Measurements from ENCODE around the gene TIE1. TPM values are rescaled to one million over a fixed set of nuclear protein-coding genes. Genes with fewer than 3 reads are reported as not detected.

Gene TIE1
- total and polyA plus RNA-seq, 2 donors (not counting 3 experiments of a cell fraction or from before 2014, with no cell fraction given): 531 to 620 TPM

DNA sequence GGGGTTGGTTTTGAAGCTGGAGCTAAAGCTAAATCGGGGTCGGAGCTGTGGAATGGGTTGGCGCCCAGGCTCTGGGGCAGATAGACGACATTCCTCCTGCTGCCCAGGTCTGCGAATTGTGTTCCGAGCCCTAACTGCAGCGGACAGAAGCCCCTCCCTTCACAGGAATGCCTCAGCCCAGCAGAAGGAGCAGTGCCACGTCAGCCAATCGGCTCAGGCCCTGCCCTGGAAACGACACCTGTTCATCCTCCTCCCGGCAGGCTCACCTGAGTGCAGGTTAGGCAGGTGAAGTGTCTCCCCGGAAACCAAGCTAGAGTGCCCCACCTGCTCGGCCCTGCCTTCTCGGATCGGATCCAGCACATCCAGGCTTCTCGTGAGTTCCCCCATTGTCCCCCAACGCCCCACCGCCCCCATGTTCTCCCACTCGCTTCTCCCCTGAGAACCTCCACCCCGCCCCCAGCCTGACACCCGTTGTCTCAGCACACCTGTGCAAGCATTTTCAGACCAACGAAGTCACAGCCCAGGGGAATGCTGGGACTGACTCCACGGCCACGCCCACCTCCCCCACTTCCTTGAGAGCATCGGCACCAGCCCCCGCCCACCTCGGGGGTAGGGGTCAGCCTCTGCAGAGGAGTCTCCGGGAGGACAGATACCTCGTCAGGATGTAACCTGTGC, 30.2 kb upstream of the TIE1 start:
- H3K79me2 ChIP-seq (ENCODE audit: control insufficient read depth, insufficient read depth, low read length): no peaks in the 10 kb centered on the region
- H3K9ac ChIP-seq (replicated peaks; ENCODE audit: extremely low read depth, insufficient read depth, low read length): no peak overlapping the region
- no peaks in the 10 kb centered on the region for H3K36me3 ChIP-seq (ENCODE audit: control insufficient read depth in 2 of 2, extremely low read depth in 1 of 2, insufficient read depth in 2 of 2, low read length in 2 of 2)
- ChIA-PET CTCF (no interaction called here), POLR2A (no interaction called here)
- TF ChIP-seq MYC (IDR thresholded peaks at IDR 0.05; ENCODE audit: low read depth, low read length) (no peak), POLR2A (IDR thresholded peaks at IDR 0.05; ENCODE audit: low read depth, low read length) (no peak), FOS (IDR thresholded peaks at IDR 0.05; ENCODE audit: borderline replicate concordance, insufficient read depth, low read length) (no peak), JUN (IDR thresholded peaks at IDR 0.05; ENCODE audit: borderline replicate concordance, insufficient read depth, insufficient read length, low read depth) (no peak), EZH2 (IDR thresholded peaks at IDR 0.05; ENCODE audit: borderline replicate concordance, low read depth, low read length, severe bottlenecking) (no peak), GATA2 (IDR thresholded peaks at IDR 0.05; ENCODE audit: insufficient read depth, insufficient read length, low read depth, low read length) (no peak), POLR2AphosphoS5 (IDR thresholded peaks at IDR 0.05; ENCODE audit: insufficient read depth, low read depth, low read length) (no peak)
- TF ChIP-seq, protein P1, sequence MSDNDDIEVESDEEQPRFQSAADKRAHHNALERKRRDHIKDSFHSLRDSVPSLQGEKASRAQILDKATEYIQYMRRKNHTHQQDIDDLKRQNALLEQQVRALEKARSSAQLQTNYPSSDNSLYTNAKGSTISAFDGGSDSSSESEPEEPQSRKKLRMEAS (IDR thresholded peaks at IDR 0.05; ENCODE audit: insufficient read depth, insufficient read length): no peak
- TF ChIP-seq, protein P2, sequence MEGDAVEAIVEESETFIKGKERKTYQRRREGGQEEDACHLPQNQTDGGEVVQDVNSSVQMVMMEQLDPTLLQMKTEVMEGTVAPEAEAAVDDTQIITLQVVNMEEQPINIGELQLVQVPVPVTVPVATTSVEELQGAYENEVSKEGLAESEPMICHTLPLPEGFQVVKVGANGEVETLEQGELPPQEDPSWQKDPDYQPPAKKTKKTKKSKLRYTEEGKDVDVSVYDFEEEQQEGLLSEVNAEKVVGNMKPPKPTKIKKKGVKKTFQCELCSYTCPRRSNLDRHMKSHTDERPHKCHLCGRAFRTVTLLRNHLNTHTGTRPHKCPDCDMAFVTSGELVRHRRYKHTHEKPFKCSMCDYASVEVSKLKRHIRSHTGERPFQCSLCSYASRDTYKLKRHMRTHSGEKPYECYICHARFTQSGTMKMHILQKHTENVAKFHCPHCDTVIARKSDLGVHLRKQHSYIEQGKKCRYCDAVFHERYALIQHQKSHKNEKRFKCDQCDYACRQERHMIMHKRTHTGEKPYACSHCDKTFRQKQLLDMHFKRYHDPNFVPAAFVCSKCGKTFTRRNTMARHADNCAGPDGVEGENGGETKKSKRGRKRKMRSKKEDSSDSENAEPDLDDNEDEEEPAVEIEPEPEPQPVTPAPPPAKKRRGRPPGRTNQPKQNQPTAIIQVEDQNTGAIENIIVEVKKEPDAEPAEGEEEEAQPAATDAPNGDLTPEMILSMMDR (IDR thresholded peaks at IDR 0.05; ENCODE audit: extremely low read depth in 1 of 2, insufficient read depth in 1 of 2, low read depth in 1 of 2, low read length in 2 of 2): no peak
- no peak overlapping the region for H2AFZ ChIP-seq (ENCODE audit: low read depth, low read length)
- H3K27me3 ChIP-seq (ENCODE audit: control insufficient read depth in 2 of 2, insufficient read depth in 2 of 2, low read length in 2 of 2): peaks cover 0 to 2% of the 10 kb centered on the region in 2 experiments
- no peak overlapping the region for H3K4me2 ChIP-seq (ENCODE audit: insufficient read depth, low read length)
- no peaks in the 10 kb centered on the region for H4K20me1 ChIP-seq (replicated peaks; ENCODE audit: control insufficient read depth, extremely low read depth, insufficient read depth, low read length)
- no peaks in the 10 kb centered on the region for H3K9me3 ChIP-seq (replicated peaks; ENCODE audit: control insufficient read depth, insufficient read depth, low read length)
- intact Hi-C loops (cut with micrococcal nuclease): no loop called here
- H3K27ac ChIP-seq (ENCODE audit: insufficient read depth, low read depth, low read length): no peak overlapping the region
- FAIRE-seq (no peak), DNase-seq (ENCODE audit: low read depth, low spot score) (no peak)
- no peaks in the 10 kb centered on the region for H3K9me1 ChIP-seq (replicated peaks; ENCODE audit: control insufficient read depth, extremely low read depth, insufficient read depth, low read length)
- H3K4me3 ChIP-seq (replicated peaks in 1 of 3; ENCODE audit: insufficient read depth in 1 of 3, low read depth in 1 of 3, low read length in 3 of 3): no peak overlapping the region
- BruUV-seq (replicated peaks): no TSS peak
- dilution Hi-C loops (cut with MboI; ENCODE audit: extremely low pct_ligation_motif_present, low sequenced_read_pairs): no loop called here
- peaks cover 3% of the 10 kb centered on the region for H3K4me1 ChIP-seq (ENCODE audit: control insufficient read depth, extremely low read depth, insufficient read depth, low read length)
